WTC11 (cell line): Measurements from ENCODE around the gene AXDND1.

Experiments used
- CBFB ChIP-seq: sonication (generic); formaldehyde crosslinking; IDR thresholded peaks from 2 replicates; pipeline ENCODE4 v1.8.1; 2022; ENCODE audit warnings: mild to moderate bottlenecking, low read depth, missing genetic modification reagents
- NFYB ChIP-seq: sonication (generic); formaldehyde crosslinking; conservative IDR thresholded peaks from 2 replicates; pipeline ENCODE4 v1.8.0; 2022; ENCODE audit warnings: low read depth, missing genetic modification reagents
- NR3C1 ChIP-seq: sonication (generic); formaldehyde crosslinking; conservative IDR thresholded peaks from 2 replicates; pipeline ENCODE4 v1.8.1; 2023; ENCODE audit warnings: low read depth, mild to moderate bottlenecking, missing genetic modification reagents
- TF ChIP-seq, protein P1 (sequence below): fragments of 200-600 bp; IDR thresholded peaks from 2 replicates; pipeline ENCODE4 v1.8.0; 2022; ENCODE audit warnings: antibody characterized with exemption

- TF ChIP-seq NR3C1: no peak
- TF ChIP-seq NFYB: no peak
- TF ChIP-seq CBFB (CRISPR knock-in tag): no peak
- TF ChIP-seq, protein P1, sequence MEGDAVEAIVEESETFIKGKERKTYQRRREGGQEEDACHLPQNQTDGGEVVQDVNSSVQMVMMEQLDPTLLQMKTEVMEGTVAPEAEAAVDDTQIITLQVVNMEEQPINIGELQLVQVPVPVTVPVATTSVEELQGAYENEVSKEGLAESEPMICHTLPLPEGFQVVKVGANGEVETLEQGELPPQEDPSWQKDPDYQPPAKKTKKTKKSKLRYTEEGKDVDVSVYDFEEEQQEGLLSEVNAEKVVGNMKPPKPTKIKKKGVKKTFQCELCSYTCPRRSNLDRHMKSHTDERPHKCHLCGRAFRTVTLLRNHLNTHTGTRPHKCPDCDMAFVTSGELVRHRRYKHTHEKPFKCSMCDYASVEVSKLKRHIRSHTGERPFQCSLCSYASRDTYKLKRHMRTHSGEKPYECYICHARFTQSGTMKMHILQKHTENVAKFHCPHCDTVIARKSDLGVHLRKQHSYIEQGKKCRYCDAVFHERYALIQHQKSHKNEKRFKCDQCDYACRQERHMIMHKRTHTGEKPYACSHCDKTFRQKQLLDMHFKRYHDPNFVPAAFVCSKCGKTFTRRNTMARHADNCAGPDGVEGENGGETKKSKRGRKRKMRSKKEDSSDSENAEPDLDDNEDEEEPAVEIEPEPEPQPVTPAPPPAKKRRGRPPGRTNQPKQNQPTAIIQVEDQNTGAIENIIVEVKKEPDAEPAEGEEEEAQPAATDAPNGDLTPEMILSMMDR: no peak
Observed at GRCh38 chr1:179576509-179576908, 210.7 kb downstream of the AXDND1 start.
